GM13977 (cell line): ENCODE data around the gene CLNK.
"Not testable (repeated sequence)": the region's sequence is repeated elsewhere in the genome, so short reads cannot be mapped to it uniquely, and the experiment has no call there.

Experiments
- DNase-seq: peaks from one replicate; pipeline ENCODE4 v3.0.0; 2012; ENCODE audit warnings: low spot score
- CTCF ChIP-seq: IDR thresholded peaks from 2 replicates; pipeline ENCODE4 v1.5.1; 2012; ENCODE audit warnings: mild to moderate bottlenecking, control low read depth; ENCODE audit not compliant: insufficient read depth; ENCODE audit errors: extremely low read depth, missing control alignments
- in situ Hi-C: fragments of 300-500 bp; cut with MboI; formaldehyde crosslinking; loops from one replicate; pipeline ENCODE4 v1.12.0; 2022; ENCODE audit warnings: low sequenced_read_pairs, low pct_unique_long_range_greater_than_20kb, mixed read lengths, inconsistent platforms; ENCODE audit not compliant: unreplicated experiment

Gene CLNK

GRCh38 chr4:10576236-10576635, 108.3 kb downstream of the CLNK start:
- no peak for DNase-seq
- in situ Hi-C loops, result no loop called here
- TF ChIP-seq CTCF, result no peak

- in situ Hi-C loops, result no loop called here
- no peak for DNase-seq
- TF ChIP-seq CTCF, result no peak
Observed at GRCh38 chr4:10575414-10575813, 109.2 kb downstream of the CLNK start.

- in situ Hi-C loops, result loop anchor here (25.0 kb wide), 1 partner anchor 1138 kb away; no protein-coding TSS in a partner anchor
- DNase-seq, result not testable (repeated sequence)
Observed at GRCh38 chr4:10574553-10574952, 110.0 kb downstream of the CLNK start.

GRCh38 chr4:10571909-10572308, 112.7 kb downstream of the CLNK start:
- in situ Hi-C loops, result loop anchor here (25.0 kb wide), 1 partner anchor 1140 kb away; no protein-coding TSS in a partner anchor
- TF ChIP-seq CTCF, result no peak
- no peak for DNase-seq

- no peak for TF ChIP-seq CTCF
- in situ Hi-C loops, result loop anchor here (25.0 kb wide), 1 partner anchor 1143 kb away; no protein-coding TSS in a partner anchor
- DNase-seq, result no peak
Observed at GRCh38 chr4:10569491-10569890, 115.1 kb downstream of the CLNK start.

- no peak for DNase-seq
- TF ChIP-seq CTCF, result no peak
- in situ Hi-C loops, result loop anchor here (25.0 kb wide), 1 partner anchor 1145 kb away; no protein-coding TSS in a partner anchor
Observed at GRCh38 chr4:10567766-10568165, 116.8 kb downstream of the CLNK start.

- DNase-seq, result no peak
- in situ Hi-C loops, result loop anchor here (25.0 kb wide), 1 partner anchor 1147 kb away; no protein-coding TSS in a partner anchor
- TF ChIP-seq CTCF, result no peak
Observed at GRCh38 chr4:10565166-10565780, 119.3 kb downstream of the CLNK start.
